H9 (cell line): ENCODE data around the gene CDH22. TPM values are rescaled to one million over a fixed set of nuclear protein-coding genes. Genes with fewer than 3 reads are reported as not detected.

Experiments used
- DNase-seq: peaks from one replicate; pipeline ENCODE4 v3.0.0-alpha.2; 2017
- H2AFZ ChIP-seq: one replicate; pipeline ENCODE4 v1.6.1; 2013; ENCODE audit warnings: mild to moderate bottlenecking, low read length, control low read depth, moderate library complexity
- H2AK5ac ChIP-seq: 2 replicates; pipeline ENCODE4 v1.6.1; 2013; ENCODE audit warnings: low read length, control low read depth, mixed read lengths; ENCODE audit not compliant: insufficient read length
- H2BK120ac ChIP-seq: one replicate; pipeline ENCODE4 v1.6.1; 2013; ENCODE audit warnings: low read depth, mild to moderate bottlenecking, low read length, control low read depth, inconsistent platforms; ENCODE audit not compliant: poor library complexity, severe bottlenecking
- H2BK12ac ChIP-seq: 2 replicates; pipeline ENCODE4 v1.6.1; 2013; ENCODE audit warnings: low read length, control low read depth, mixed read lengths, low read depth; ENCODE audit not compliant: insufficient read length
- H2BK15ac ChIP-seq: 2 replicates; pipeline ENCODE4 v1.6.1; 2013; ENCODE audit warnings: low read depth, low read length, control low read depth
- H2BK20ac ChIP-seq: one replicate; pipeline ENCODE4 v1.6.1; 2013; ENCODE audit warnings: low read depth, mild to moderate bottlenecking, low read length, control low read depth, inconsistent platforms; ENCODE audit not compliant: poor library complexity, severe bottlenecking
- H2BK5ac ChIP-seq: 2 replicates; pipeline ENCODE4 v1.6.1; 2013; ENCODE audit warnings: low read length, control low read depth, mixed read lengths; ENCODE audit not compliant: insufficient read length
- H3K14ac ChIP-seq: 2 replicates; pipeline ENCODE4 v1.6.1; 2013; ENCODE audit warnings: low read length, control low read depth; ENCODE audit not compliant: insufficient read depth
- H3K18ac ChIP-seq: 2 replicates; pipeline ENCODE4 v1.6.1; 2013; ENCODE audit warnings: low read depth, mild to moderate bottlenecking, mixed read lengths, low read length, control low read depth; ENCODE audit not compliant: insufficient read length
- H3K23ac ChIP-seq: 2 replicates; pipeline ENCODE4 v1.6.1; 2013; ENCODE audit warnings: low read length, control low read depth, mixed read lengths, low read depth; ENCODE audit not compliant: insufficient read length
- H3K23me2 ChIP-seq: 2 replicates; pipeline ENCODE4 v1.6.1; 2013; ENCODE audit warnings: low read depth, mild to moderate bottlenecking, mixed read lengths, low read length, control low read depth; ENCODE audit not compliant: insufficient read length, poor library complexity, severe bottlenecking
- H3K27ac ChIP-seq: 2 replicates; pipeline ENCODE4 v1.5.1; 2013; ENCODE audit warnings: low read length, control low read depth, mixed read lengths, low read depth; ENCODE audit not compliant: insufficient read length
- H3K27me3 ChIP-seq: 2 replicates; pipeline ENCODE4 v1.6.1; 2013; ENCODE audit warnings: low read length, control low read depth, inconsistent platforms; ENCODE audit not compliant: insufficient read depth
- H3K4ac ChIP-seq: 2 replicates; pipeline ENCODE4 v1.6.1; 2013; ENCODE audit warnings: low read depth, mild to moderate bottlenecking, control low read depth, inconsistent platforms, low read length, moderate library complexity
- H3K4me1 ChIP-seq: 2 replicates; pipeline ENCODE4 v1.6.1; 2013; ENCODE audit warnings: low read length, control low read depth, inconsistent platforms; ENCODE audit not compliant: insufficient read depth
- H3K4me2 ChIP-seq: 2 replicates; pipeline ENCODE4 v1.6.1; 2013; ENCODE audit warnings: low read length, control low read depth, mixed read lengths; ENCODE audit not compliant: insufficient read length, insufficient read depth
- H3K56ac ChIP-seq: 2 replicates; pipeline ENCODE4 v1.6.1; 2013; ENCODE audit warnings: low read depth, mild to moderate bottlenecking, mixed read lengths, low read length, control low read depth; ENCODE audit not compliant: insufficient read length
- H3K79me1 ChIP-seq: 2 replicates; pipeline ENCODE4 v1.6.1; 2013; ENCODE audit warnings: low read depth, mild to moderate bottlenecking, moderate library complexity, low read length, control low read depth, inconsistent platforms; ENCODE audit not compliant: insufficient read depth, poor library complexity, severe bottlenecking
- H3K79me2 ChIP-seq: 2 replicates; pipeline ENCODE4 v1.6.1; 2013; ENCODE audit warnings: low read length, control low read depth, inconsistent platforms; ENCODE audit not compliant: insufficient read depth
- H3K9ac ChIP-seq: 2 replicates; pipeline ENCODE4 v1.6.1; 2013; ENCODE audit warnings: low read length, control low read depth, mixed read lengths; ENCODE audit not compliant: insufficient read length; ENCODE audit errors: extremely low read depth
- H3K9me3 ChIP-seq: one replicate; pipeline ENCODE4 v1.6.1; 2013; ENCODE audit warnings: low read depth, low read length, inconsistent platforms; ENCODE audit not compliant: control insufficient read depth
- H3T11ph ChIP-seq: one replicate; pipeline ENCODE4 v1.6.1; 2013; ENCODE audit warnings: mild to moderate bottlenecking, low read length, control low read depth, inconsistent platforms
- H4K20me1 ChIP-seq: one replicate; pipeline ENCODE4 v1.6.1; 2013; ENCODE audit not compliant: control insufficient read depth, insufficient read length, insufficient read depth
- H4K5ac ChIP-seq: 2 replicates; pipeline ENCODE4 v1.6.1; 2013; ENCODE audit warnings: low read depth, mild to moderate bottlenecking, mixed read lengths, low read length, control low read depth; ENCODE audit not compliant: insufficient read length
- H4K8ac ChIP-seq: replicated peaks from 2 replicates; pipeline ENCODE4 v1.6.1; 2013; ENCODE audit warnings: low read length, control low read depth, mixed read lengths, low read depth; ENCODE audit not compliant: insufficient read length
- H4K91ac ChIP-seq: 2 replicates; pipeline ENCODE4 v1.6.1; 2013; ENCODE audit warnings: low read depth, mild to moderate bottlenecking, moderate library complexity, mixed read lengths, low read length, control low read depth; ENCODE audit not compliant: insufficient read length
- H3K27ac Mint-ChIP-seq, 3 experiments: 2 replicates in 2 of 3; 3 replicates in 1 of 3; pipeline ENCODE4 v1.8.0; 2020 to 2021; ENCODE audit warnings: mixed read lengths in 3 of 3, mild to moderate bottlenecking in 1 of 3, moderate library complexity in 1 of 3
- H3K27me3 Mint-ChIP-seq: 2 replicates; pipeline ENCODE4 v1.8.0; 2021; ENCODE audit warnings: low read depth, mild to moderate bottlenecking, moderate library complexity, mixed read lengths
- H3K36me3 Mint-ChIP-seq, 3 experiments: 2 replicates in 2 of 3; 3 replicates in 1 of 3; pipeline ENCODE4 v1.8.0; 2020 to 2021; ENCODE audit warnings: low read depth in 3 of 3, mixed read lengths in 3 of 3; ENCODE audit not compliant: insufficient read depth in 1 of 3
- H3K4me1 Mint-ChIP-seq, 2 experiments: 2 replicates each; pipeline ENCODE4 v1.8.0; 2020; ENCODE audit warnings: mixed read lengths in 2 of 2
- H3K4me3 Mint-ChIP-seq, 2 experiments: 2 replicates in 1 of 2; 3 replicates in 1 of 2; pipeline ENCODE4 v1.8.0; 2020 to 2021; ENCODE audit warnings: mild to moderate bottlenecking in 2 of 2, mixed read lengths in 2 of 2, moderate library complexity in 1 of 2
- H3K9me3 Mint-ChIP-seq, 2 experiments: 2 replicates in 1 of 2; 3 replicates in 1 of 2; pipeline ENCODE4 v1.8.0; 2020; ENCODE audit warnings: mild to moderate bottlenecking in 2 of 2, mixed read lengths in 2 of 2, moderate library complexity in 1 of 2
- CTCF ChIP-seq: fragments of 200-600 bp; sonication (generic); conservative IDR thresholded peaks from 3 replicates; pipeline ENCODE4 v1.8.0; 2021; ENCODE audit warnings: antibody characterized with exemption, mild to moderate bottlenecking
- WGBS: extraction: QIAGEN DNeasy Blood & Tissue Kit; methylation state at CpG from one replicate; pipeline ENCODE4 v1.1.7; 2013; ENCODE audit warnings: missing lambda C conversion rate, low lambda C conversion rate, mixed read lengths; ENCODE audit not compliant: insufficient read length; ENCODE audit errors: extremely low coverage; 5-methylcytosine and 5-hydroxymethylcytosine counted together
- total RNA-seq: library from RNA; stranded (reverse); gene quantifications from 2 replicates; pipeline ENCODE4 v1.2.1, GENCODE V29; 2021

CDH22 gene
- total RNA-seq, 1 experiment from 2014 or later = not detected

- Histone ChIP-seq H4K20me1 (peaks cover 3% of the 10 kb centered on the region), H3K18ac (no peak overlapping the region), H3K4me1 (no peaks in the 10 kb centered on the region), H3K4me2 (no peak overlapping the region), H3K23ac (no peak overlapping the region), H3K23me2 (no peaks in the 10 kb centered on the region), H3K79me1 (no peaks in the 10 kb centered on the region), H3K27ac (no peak overlapping the region), H2AFZ (no peak overlapping the region), H4K8ac (no peak overlapping the region), H3K9ac (no peak overlapping the region), H3K56ac (no peak overlapping the region), H4K91ac (no peak overlapping the region), H3K79me2 (no peaks in the 10 kb centered on the region), H3K27me3 (no peaks in the 10 kb centered on the region), H3K4ac (no peak overlapping the region), H2BK15ac (no peak overlapping the region), H4K5ac (no peak overlapping the region), H3K9me3 (no peaks in the 10 kb centered on the region), H2AK5ac (no peak overlapping the region), H2BK20ac (no peak overlapping the region), H3T11ph (no peak overlapping the region), H2BK5ac (no peak overlapping the region), H2BK120ac (no peak overlapping the region), H2BK12ac (no peak overlapping the region), H3K14ac (no peak overlapping the region)
- Mint-ChIP-seq H3K36me3 (no peaks in the 10 kb centered on the region), H3K9me3 (no peaks in the 10 kb centered on the region; a peak in 1 of 5 replicates), H3K27ac (no peak overlapping the region), H3K4me3 (no peak overlapping the region), H3K27me3 (peaks cover 29% of the 10 kb centered on the region), H3K4me1 (no peaks in the 10 kb centered on the region)
- no peak for TF ChIP-seq CTCF
- DNase-seq = no peak
- WGBS = no CpG with 5 or more reads among the region's 3 CpGs
These were observed 47.8 kb downstream of the CDH22 start for GRCh38 chr20:46260480-46260879.
